ENCODE data around the gene EP400.

DNA sequence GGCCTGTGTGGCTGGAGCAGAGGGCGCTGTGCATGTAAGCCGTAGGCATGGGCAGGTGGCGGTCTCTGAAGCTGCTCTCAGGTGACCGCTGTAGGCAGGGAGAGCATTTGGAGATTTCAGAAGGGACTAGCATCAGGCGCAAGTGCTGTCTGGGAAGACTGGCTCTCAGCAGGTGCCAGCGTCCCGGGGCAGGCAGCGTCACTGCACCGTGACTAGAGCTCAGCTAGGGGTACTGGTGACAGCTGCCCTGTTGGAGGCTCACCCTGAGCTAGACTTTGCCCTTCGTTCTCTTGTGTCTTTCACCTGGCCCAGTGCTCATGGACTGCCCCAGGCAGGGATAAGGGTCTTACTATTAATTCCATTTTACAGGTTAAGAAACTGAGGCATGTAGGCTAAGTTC lies 115.5 kb downstream of the EP400 start:
- TF ChIP-seq, protein P1, sequence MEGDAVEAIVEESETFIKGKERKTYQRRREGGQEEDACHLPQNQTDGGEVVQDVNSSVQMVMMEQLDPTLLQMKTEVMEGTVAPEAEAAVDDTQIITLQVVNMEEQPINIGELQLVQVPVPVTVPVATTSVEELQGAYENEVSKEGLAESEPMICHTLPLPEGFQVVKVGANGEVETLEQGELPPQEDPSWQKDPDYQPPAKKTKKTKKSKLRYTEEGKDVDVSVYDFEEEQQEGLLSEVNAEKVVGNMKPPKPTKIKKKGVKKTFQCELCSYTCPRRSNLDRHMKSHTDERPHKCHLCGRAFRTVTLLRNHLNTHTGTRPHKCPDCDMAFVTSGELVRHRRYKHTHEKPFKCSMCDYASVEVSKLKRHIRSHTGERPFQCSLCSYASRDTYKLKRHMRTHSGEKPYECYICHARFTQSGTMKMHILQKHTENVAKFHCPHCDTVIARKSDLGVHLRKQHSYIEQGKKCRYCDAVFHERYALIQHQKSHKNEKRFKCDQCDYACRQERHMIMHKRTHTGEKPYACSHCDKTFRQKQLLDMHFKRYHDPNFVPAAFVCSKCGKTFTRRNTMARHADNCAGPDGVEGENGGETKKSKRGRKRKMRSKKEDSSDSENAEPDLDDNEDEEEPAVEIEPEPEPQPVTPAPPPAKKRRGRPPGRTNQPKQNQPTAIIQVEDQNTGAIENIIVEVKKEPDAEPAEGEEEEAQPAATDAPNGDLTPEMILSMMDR (IDR thresholded peaks at IDR 0.05) = no peak
- no peak for TF ChIP-seq ZFX (IDR thresholded peaks at IDR 0.05; ENCODE audit: borderline replicate concordance)
